Progenitor cell of endocrine pancreas (in vitro differentiated cells): ENCODE measurements around the gene DCAF4. TPM values are rescaled to one million over a fixed set of nuclear protein-coding genes. Genes with fewer than 3 reads are reported as not detected.

Source experiments
- DNase-seq: peaks from one replicate; pipeline ENCODE4 v3.0.0; 2021; ENCODE audit warnings: low spot score; ENCODE audit not compliant: unreplicated experiment
- H3K27ac Mint-ChIP-seq: 2 replicates; pipeline ENCODE4 v1.8.0; 2021; ENCODE audit warnings: mild to moderate bottlenecking, moderate library complexity, mixed read lengths
- H3K27me3 Mint-ChIP-seq: 2 replicates; pipeline ENCODE4 v1.8.0; 2021; ENCODE audit warnings: mixed read lengths
- H3K36me3 Mint-ChIP-seq: 2 replicates; pipeline ENCODE4 v1.8.0; 2022; ENCODE audit warnings: mixed read lengths; ENCODE audit not compliant: insufficient read depth
- H3K4me1 Mint-ChIP-seq: 2 replicates; pipeline ENCODE4 v1.8.0; 2021; ENCODE audit warnings: low read depth, mixed read lengths
- H3K4me3 Mint-ChIP-seq: 2 replicates; pipeline ENCODE4 v1.8.0; 2021; ENCODE audit warnings: low read depth, mild to moderate bottlenecking, moderate library complexity, mixed read lengths
- H3K9me3 Mint-ChIP-seq: 2 replicates; pipeline ENCODE4 v1.8.0; 2021; ENCODE audit warnings: low read depth, mixed read lengths
- CTCF ChIP-seq: fragments of 200-600 bp; sonication (generic); IDR thresholded peaks from one replicate; pipeline ENCODE4 v1.5.0; 2021; ENCODE audit warnings: antibody characterized with exemption, mild to moderate bottlenecking; ENCODE audit not compliant: unreplicated experiment
- total RNA-seq: library from RNA; stranded (reverse); gene quantifications from 2 replicates; pipeline ENCODE4 v1.2.1, GENCODE V29; 2021

Gene DCAF4
- total RNA-seq, 1 donor from 2014 or later: 18.6 TPM

DNA sequence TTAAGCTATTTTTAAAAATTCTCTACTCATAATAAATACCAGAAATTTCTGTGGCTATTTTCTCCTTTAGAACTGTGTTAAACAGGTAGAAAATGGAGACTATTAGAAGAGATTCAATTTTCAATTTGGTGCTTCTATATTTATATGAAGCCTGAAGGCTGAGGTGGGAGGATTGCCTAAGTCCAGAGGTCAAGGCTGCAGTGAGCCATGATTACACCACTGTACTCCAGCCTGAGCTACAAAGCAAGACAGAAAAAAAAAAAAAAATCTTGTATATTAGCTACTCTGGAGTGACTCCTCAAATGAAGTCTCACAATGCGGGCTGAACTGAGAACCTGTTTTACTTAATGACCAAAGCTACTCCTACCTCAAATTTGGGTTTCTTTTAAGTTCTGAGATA is 22.5 kb upstream of the DCAF4 start:
- Mint-ChIP-seq H3K4me3 (no peak overlapping the region), H3K27ac (no peak overlapping the region), H3K4me1 (no peaks in the 10 kb centered on the region), H3K36me3 (no peaks in the 10 kb centered on the region), H3K9me3 (no peaks in the 10 kb centered on the region), H3K27me3 (peaks cover 29% of the 10 kb centered on the region)
- no peak for DNase-seq
- no peak for TF ChIP-seq CTCF

GRCh38 chr14:72904218-72904617 is 22.0 kb upstream of the DCAF4 start:
- H3K9me3 Mint-ChIP-seq: no peaks in the 10 kb centered on the region
- H3K4me1 Mint-ChIP-seq: no peaks in the 10 kb centered on the region
- H3K36me3 Mint-ChIP-seq: no peaks in the 10 kb centered on the region
- H3K27me3 Mint-ChIP-seq: peaks cover 27% of the 10 kb centered on the region
- no peak for TF ChIP-seq CTCF
- H3K4me3 Mint-ChIP-seq: no peak overlapping the region
- no peak overlapping the region for H3K27ac Mint-ChIP-seq
- no peak for DNase-seq

- no peaks in the 10 kb centered on the region for H3K9me3 Mint-ChIP-seq
- H3K4me3 Mint-ChIP-seq: no peak overlapping the region
- DNase-seq: no peak
- no peaks in the 10 kb centered on the region for H3K36me3 Mint-ChIP-seq
- TF ChIP-seq CTCF: peak; percentile 94
- no peaks in the 10 kb centered on the region for H3K4me1 Mint-ChIP-seq
- H3K27me3 Mint-ChIP-seq: peaks cover 23% of the 10 kb centered on the region
- H3K27ac Mint-ChIP-seq: no peak overlapping the region
Measured at GRCh38 chr14:72904840-72905561, 21.3 kb upstream of the DCAF4 start.

GRCh38 chr14:72906316-72906715 is 19.9 kb upstream of the DCAF4 start:
- DNase-seq: no peak
- no peak for TF ChIP-seq CTCF
- H3K4me1 Mint-ChIP-seq: no peaks in the 10 kb centered on the region
- no peaks in the 10 kb centered on the region for H3K36me3 Mint-ChIP-seq
- H3K9me3 Mint-ChIP-seq: no peaks in the 10 kb centered on the region
- H3K27me3 Mint-ChIP-seq: peaks cover 16% of the 10 kb centered on the region
- H3K27ac Mint-ChIP-seq: no peak overlapping the region
- H3K4me3 Mint-ChIP-seq: no peak overlapping the region

DNA sequence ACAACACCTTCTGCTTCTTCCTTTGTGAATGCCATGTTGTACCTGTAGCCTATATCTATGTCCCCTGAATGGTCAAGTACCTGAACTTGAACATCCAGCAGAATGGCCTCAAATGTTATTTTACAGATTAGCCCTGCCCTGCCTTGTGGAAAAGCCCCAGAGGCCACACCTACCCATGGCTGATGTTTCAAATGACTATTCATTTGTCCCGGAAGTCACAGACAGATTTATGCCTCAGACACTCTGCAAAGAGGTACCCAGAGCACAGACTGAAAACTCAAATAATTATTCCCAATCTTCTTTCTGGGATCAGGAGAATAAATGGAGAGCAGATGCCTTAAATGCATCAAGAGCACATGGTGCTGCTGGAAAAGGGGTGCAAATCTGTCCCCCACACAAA is 19.4 kb upstream of the DCAF4 start:
- no peak overlapping the region for H3K27ac Mint-ChIP-seq
- H3K9me3 Mint-ChIP-seq: no peaks in the 10 kb centered on the region
- H3K4me3 Mint-ChIP-seq: no peak overlapping the region
- DNase-seq: no peak
- no peaks in the 10 kb centered on the region for H3K4me1 Mint-ChIP-seq
- no peaks in the 10 kb centered on the region for H3K36me3 Mint-ChIP-seq
- H3K27me3 Mint-ChIP-seq: peaks cover 12% of the 10 kb centered on the region
- no peak for TF ChIP-seq CTCF
